SK-N-SH treated with all-trans-retinoic acid at 6 μM for 48 hours (cell line): ENCODE results near the gene A1CF.

Experiments used
- ATAC-seq: fragments of 200-7000 bp; cut with Tn5 transposase; 3 replicates; pipeline ENCODE4 v1.9.1; 2020; ENCODE audit warnings: mild to moderate bottlenecking, moderate library complexity
- ARNTL ChIP-seq: fragments of 450-650 bp; formaldehyde crosslinking; IDR thresholded peaks from 2 replicates; pipeline ENCODE4 v1.5.0; 2020; ENCODE audit warnings: low read depth, mild to moderate bottlenecking, moderate library complexity, borderline replicate concordance
- BACH2 ChIP-seq: fragments of 250-450 bp; sonication (Bioruptor Pico); IDR thresholded peaks from 2 replicates; pipeline ENCODE4 v1.9.0; 2021; ENCODE audit warnings: mild to moderate bottlenecking, borderline replicate concordance
- GLIS3 ChIP-seq: fragments of 250-450 bp; sonication (Bioruptor Pico); IDR thresholded peaks from 2 replicates; pipeline ENCODE4 v1.5.0; 2020; ENCODE audit warnings: mild to moderate bottlenecking, moderate library complexity
- OSR1 ChIP-seq: fragments of 250-450 bp; sonication (Bioruptor Pico); IDR thresholded peaks from 2 replicates; pipeline ENCODE4 v1.8.0; 2022; ENCODE audit warnings: moderate library complexity, mild to moderate bottlenecking, inconsistent platforms
- PATZ1 ChIP-seq: fragments of 250-450 bp; sonication (Bioruptor Pico); IDR thresholded peaks from 2 replicates; pipeline ENCODE4 v1.8.0; 2020; ENCODE audit warnings: mild to moderate bottlenecking, moderate library complexity, borderline replicate concordance
- POU6F1 ChIP-seq: fragments of 250-450 bp; sonication (Bioruptor Pico); IDR thresholded peaks from 2 replicates; pipeline ENCODE4 v1.8.0; 2021; ENCODE audit warnings: low read depth, mild to moderate bottlenecking, moderate library complexity, borderline replicate concordance
- PPARA ChIP-seq: fragments of 250-450 bp; sonication (Bioruptor Pico); IDR thresholded peaks from 2 replicates; pipeline ENCODE4 v1.5.0; 2020; ENCODE audit warnings: mild to moderate bottlenecking, borderline replicate concordance
- RARB ChIP-seq: fragments of 250-450 bp; sonication (Bioruptor Pico); IDR thresholded peaks from 2 replicates; pipeline ENCODE4 v1.8.0; 2021; ENCODE audit warnings: mild to moderate bottlenecking, moderate library complexity
- SNAI2 ChIP-seq: fragments of 250-450 bp; sonication (Bioruptor Pico); IDR thresholded peaks from 2 replicates; pipeline ENCODE4 v1.5.0; 2020; ENCODE audit warnings: mild to moderate bottlenecking, moderate library complexity
- TCF4 ChIP-seq: fragments of 250-450 bp; sonication (Bioruptor Pico); IDR thresholded peaks from 2 replicates; pipeline ENCODE4 v1.8.0; 2021; ENCODE audit warnings: mild to moderate bottlenecking, moderate library complexity, borderline replicate concordance
- TOX ChIP-seq: fragments of 250-450 bp; sonication (Bioruptor Pico); IDR thresholded peaks from 2 replicates; pipeline ENCODE4 v1.8.0; 2021; ENCODE audit warnings: mild to moderate bottlenecking, moderate library complexity, borderline replicate concordance
- TSHZ2 ChIP-seq: fragments of 250-450 bp; sonication (Bioruptor Pico); IDR thresholded peaks from 2 replicates; pipeline ENCODE4 v1.5.0; 2020; ENCODE audit warnings: mild to moderate bottlenecking, moderate library complexity
- ZC3H10 ChIP-seq: fragments of 250-450 bp; sonication (Bioruptor Pico); IDR thresholded peaks from 2 replicates; pipeline ENCODE4 v1.5.1; 2021; ENCODE audit warnings: mild to moderate bottlenecking, moderate library complexity
- ZFP3 ChIP-seq: fragments of 250-450 bp; sonication (Bioruptor Pico); IDR thresholded peaks from 2 replicates; pipeline ENCODE4 v1.5.0; 2020; ENCODE audit warnings: mild to moderate bottlenecking, moderate library complexity
- ZFP30 ChIP-seq: fragments of 450-650 bp; formaldehyde crosslinking; IDR thresholded peaks from 2 replicates; pipeline ENCODE4 v1.5.0; 2022; ENCODE audit warnings: mild to moderate bottlenecking, moderate library complexity
- ZNF565 ChIP-seq: fragments of 450-650 bp; formaldehyde crosslinking; conservative IDR thresholded peaks from 2 replicates; pipeline ENCODE4 v1.5.0; 2020; ENCODE audit warnings: low read depth, mild to moderate bottlenecking, moderate library complexity
- ZNF70 ChIP-seq: fragments of 450-650 bp; formaldehyde crosslinking; IDR thresholded peaks from 2 replicates; pipeline ENCODE4 v1.5.0; 2020; ENCODE audit warnings: mild to moderate bottlenecking, moderate library complexity
- ZNF8 ChIP-seq: fragments of 450-650 bp; formaldehyde crosslinking; IDR thresholded peaks from 2 replicates; pipeline ENCODE4 v1.5.0; 2020; ENCODE audit warnings: mild to moderate bottlenecking, moderate library complexity
- TF ChIP-seq, protein P1 (sequence below): fragments of 250-450 bp; sonication (Bioruptor Pico); IDR thresholded peaks from 2 replicates; pipeline ENCODE4 v1.5.1; 2021; ENCODE audit warnings: mild to moderate bottlenecking, moderate library complexity

A1CF gene

DNA sequence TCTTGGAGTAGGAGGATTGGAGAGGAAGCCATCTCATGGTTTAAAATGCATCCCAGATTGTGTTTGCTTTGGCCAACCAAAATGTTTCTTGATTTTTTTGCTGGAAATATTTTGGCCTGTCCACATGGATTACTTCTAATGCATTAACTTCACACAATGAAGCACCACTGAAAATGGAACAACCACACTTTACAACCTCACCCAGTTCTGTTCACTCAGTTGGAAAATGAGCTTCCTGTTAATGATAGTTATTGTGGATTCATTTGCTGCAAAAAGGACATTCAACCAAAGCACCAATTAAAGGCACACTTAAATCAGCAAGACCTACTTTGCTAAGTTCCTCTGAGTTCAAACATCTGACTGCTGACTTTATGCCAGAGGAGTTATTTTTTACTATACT, 11.3 kb upstream of the A1CF start:
- TF ChIP-seq ARNTL, result no peak
- TF ChIP-seq TOX (CRISPR knock-in tag), result no peak
- no peak for TF ChIP-seq ZNF565 (CRISPR knock-in tag)
- no peak for TF ChIP-seq ZFP30 (CRISPR knock-in tag)
- no peak for TF ChIP-seq ZNF8
- no peak for TF ChIP-seq BACH2
- no peak for TF ChIP-seq ZFP3 (CRISPR knock-in tag)
- TF ChIP-seq PATZ1 (CRISPR knock-in tag), result no peak
- no peak for TF ChIP-seq OSR1 (CRISPR knock-in tag)
- no peak for TF ChIP-seq RARB (CRISPR knock-in tag)
- no peak for TF ChIP-seq PPARA (CRISPR knock-in tag)
- no peak for TF ChIP-seq ZNF70
- TF ChIP-seq SNAI2 (CRISPR knock-in tag), result no peak
- TF ChIP-seq, protein P1, sequence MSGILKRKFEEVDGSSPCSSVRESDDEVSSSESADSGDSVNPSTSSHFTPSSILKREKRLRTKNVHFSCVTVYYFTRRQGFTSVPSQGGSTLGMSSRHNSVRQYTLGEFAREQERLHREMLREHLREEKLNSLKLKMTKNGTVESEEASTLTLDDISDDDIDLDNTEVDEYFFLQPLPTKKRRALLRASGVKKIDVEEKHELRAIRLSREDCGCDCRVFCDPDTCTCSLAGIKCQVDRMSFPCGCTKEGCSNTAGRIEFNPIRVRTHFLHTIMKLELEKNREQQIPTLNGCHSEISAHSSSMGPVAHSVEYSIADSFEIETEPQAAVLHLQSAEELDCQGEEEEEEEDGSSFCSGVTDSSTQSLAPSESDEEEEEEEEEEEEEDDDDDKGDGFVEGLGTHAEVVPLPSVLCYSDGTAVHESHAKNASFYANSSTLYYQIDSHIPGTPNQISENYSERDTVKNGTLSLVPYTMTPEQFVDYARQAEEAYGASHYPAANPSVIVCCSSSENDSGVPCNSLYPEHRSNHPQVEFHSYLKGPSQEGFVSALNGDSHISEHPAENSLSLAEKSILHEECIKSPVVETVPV (CRISPR knock-in tag), result no peak
- TF ChIP-seq GLIS3, result no peak
- no peak for ATAC-seq

- TF ChIP-seq, protein P1 (CRISPR knock-in tag), result no peak
- no peak for TF ChIP-seq TCF4
- TF ChIP-seq ZC3H10 (CRISPR knock-in tag), result no peak
- no peak for TF ChIP-seq ZNF8
- TF ChIP-seq GLIS3, result no peak
- TF ChIP-seq POU6F1 (CRISPR knock-in tag), result no peak
- no peak for TF ChIP-seq TOX (CRISPR knock-in tag)
- no peak for TF ChIP-seq ZFP3 (CRISPR knock-in tag)
- no peak for TF ChIP-seq TSHZ2 (CRISPR knock-in tag)
- TF ChIP-seq PPARA (CRISPR knock-in tag), result no peak
- no peak for TF ChIP-seq RARB (CRISPR knock-in tag)
- ATAC-seq, result no peak
These were observed 8.9 kb upstream of the A1CF start for GRCh38 chr10:50894312-50894711.

GRCh38 chr10:50892467-50892866, 7.0 kb upstream of the A1CF start:
- ATAC-seq, result no peak
- no peak for TF ChIP-seq BACH2
- TF ChIP-seq POU6F1 (CRISPR knock-in tag), result no peak
- TF ChIP-seq, all 23 proteins: peak for 0
